Neuronal stem cell (in vitro differentiated cells): ENCODE results near the gene KIAA2012.

Experiments used
- DNase-seq: peaks from one replicate; pipeline ENCODE4 v3.0.0-alpha.2; 2013; ENCODE audit warnings: low spot score
- H2AFZ ChIP-seq: one replicate; pipeline ENCODE4 v1.6.1; 2013; ENCODE audit warnings: mild to moderate bottlenecking, low read length, inconsistent platforms
- H2AK5ac ChIP-seq: 2 replicates; pipeline ENCODE4 v1.6.1; 2013; ENCODE audit warnings: low read depth, mild to moderate bottlenecking, inconsistent platforms, low read length, moderate library complexity, mixed read lengths
- H2BK120ac ChIP-seq: 2 replicates; pipeline ENCODE4 v1.6.1; 2013; ENCODE audit warnings: low read depth, mild to moderate bottlenecking, inconsistent platforms, low read length, moderate library complexity, mixed read lengths
- H2BK12ac ChIP-seq: one replicate; pipeline ENCODE4 v1.6.1; 2013; ENCODE audit warnings: low read length, inconsistent platforms
- H2BK15ac ChIP-seq: 2 replicates; pipeline ENCODE4 v1.6.1; 2013; ENCODE audit warnings: mild to moderate bottlenecking, low read length, inconsistent platforms, mixed read lengths
- H2BK5ac ChIP-seq: one replicate; pipeline ENCODE4 v1.6.1; 2013; ENCODE audit warnings: inconsistent platforms, mild to moderate bottlenecking, low read length, moderate library complexity
- H3K14ac ChIP-seq: one replicate; pipeline ENCODE4 v1.6.1; 2013; ENCODE audit warnings: low read length, inconsistent platforms
- H3K18ac ChIP-seq: 2 replicates; pipeline ENCODE4 v1.6.1; 2013; ENCODE audit warnings: low read length, inconsistent platforms
- H3K23ac ChIP-seq: 2 replicates; pipeline ENCODE4 v1.6.1; 2013; ENCODE audit warnings: low read depth, mild to moderate bottlenecking, mixed read lengths, low read length, inconsistent platforms; ENCODE audit not compliant: poor library complexity
- H3K27ac ChIP-seq: replicated peaks from 3 replicates; pipeline ENCODE4 v1.5.1; 2013; ENCODE audit warnings: low read length, inconsistent platforms
- H3K27me3 ChIP-seq, 3 experiments: 2 replicates each; pipeline ENCODE4 v1.6.1; 2013; ENCODE audit warnings: low read length in 3 of 3, mild to moderate bottlenecking in 2 of 3, inconsistent platforms in 1 of 3, low read depth in 1 of 3, mixed read lengths in 1 of 3, moderate library complexity in 1 of 3; ENCODE audit not compliant: control insufficient read depth in 3 of 3, insufficient read depth in 3 of 3
- H3K36me3 ChIP-seq, 2 donors: replicated peaks in 1 of 2; 2 replicates each; pipeline ENCODE4 v1.6.1; 2013; ENCODE audit warnings: low read length in 2 of 2; ENCODE audit not compliant: control insufficient read depth in 2 of 2, insufficient read depth in 2 of 2
- H3K4ac ChIP-seq: 2 replicates; pipeline ENCODE4 v1.6.1; 2013; ENCODE audit warnings: inconsistent platforms, mild to moderate bottlenecking, low read length, moderate library complexity
- H3K4me1 ChIP-seq, 2 donors: 1 replicate in 1 of 2; 2 replicates in 1 of 2; pipeline ENCODE4 v1.6.1; 2013; ENCODE audit warnings: low read length in 2 of 2, low read depth in 1 of 2; ENCODE audit not compliant: control insufficient read depth in 2 of 2, insufficient read depth in 1 of 2
- H3K4me2 ChIP-seq: one replicate; pipeline ENCODE4 v1.6.1; 2013; ENCODE audit warnings: mild to moderate bottlenecking, low read length, inconsistent platforms; ENCODE audit not compliant: insufficient read depth, poor library complexity, severe bottlenecking
- H3K4me3 ChIP-seq, 2 donors: 2 replicates each; pipeline ENCODE4 v1.5.1; 2013; ENCODE audit warnings: low read length in 2 of 2, mild to moderate bottlenecking in 2 of 2, inconsistent platforms in 1 of 2, moderate library complexity in 1 of 2
- H3K79me1 ChIP-seq: one replicate; pipeline ENCODE4 v1.6.1; 2013; ENCODE audit warnings: low read depth, mild to moderate bottlenecking, inconsistent platforms, low read length, moderate library complexity
- H3K9ac ChIP-seq: one replicate; pipeline ENCODE4 v1.6.1; 2013; ENCODE audit warnings: mild to moderate bottlenecking, low read depth, low read length, inconsistent platforms; ENCODE audit not compliant: poor library complexity
- H3K9me3 ChIP-seq, 2 donors: replicated peaks in 1 of 2; 2 replicates each; pipeline versions ENCODE3 to v1.6.1; 2013; ENCODE audit warnings: low read length in 2 of 2, mild to moderate bottlenecking in 2 of 2, inconsistent platforms in 1 of 2, low read depth in 1 of 2, mixed read lengths in 1 of 2, moderate library complexity in 1 of 2; ENCODE audit not compliant: control insufficient read depth in 2 of 2, insufficient read depth in 1 of 2
- H4K8ac ChIP-seq: one replicate; pipeline ENCODE4 v1.6.1; 2013; ENCODE audit warnings: low read depth, mild to moderate bottlenecking, inconsistent platforms, low read length, moderate library complexity
- H4K91ac ChIP-seq: one replicate; pipeline ENCODE4 v1.6.1; 2013; ENCODE audit warnings: low read length, low read depth, mild to moderate bottlenecking, inconsistent platforms; ENCODE audit not compliant: poor library complexity
- WGBS, 2 donors: extraction: QIAGEN DNeasy Blood & Tissue Kit; methylation state at CpG; one replicate each; pipeline ENCODE4 v1.1.7; 2013; ENCODE audit warnings: missing lambda C conversion rate in 2 of 2, mixed read lengths in 1 of 2; ENCODE audit not compliant: insufficient read length in 2 of 2, insufficient replicate concordance in 1 of 2; ENCODE audit errors: extremely low coverage in 2 of 2; 5-methylcytosine and 5-hydroxymethylcytosine counted together

Gene KIAA2012

GRCh38 chr2:202109139-202109736 lies 36.2 kb downstream of the KIAA2012 start:
- DNase-seq: no peak
- Histone ChIP-seq H2BK120ac (no peak overlapping the region), H3K4me3 (no peak overlapping the region), H3K36me3 (no peaks in the 10 kb centered on the region), H2AK5ac (no peak overlapping the region), H2BK15ac (no peak overlapping the region), H3K79me1 (no peaks in the 10 kb centered on the region), H3K9me3 (no peaks in the 10 kb centered on the region), H3K23ac (no peak overlapping the region), H3K18ac (no peak overlapping the region), H2BK12ac (no peak overlapping the region), H3K14ac (no peak overlapping the region), H3K27ac (no peak overlapping the region), H3K4ac (no peak overlapping the region), H2AFZ (no peak overlapping the region), H3K4me2 (no peak overlapping the region), H4K91ac (no peak overlapping the region), H3K4me1 (peaks cover 0 to 9% of the 10 kb centered on the region in 2 donors), H4K8ac (no peak overlapping the region), H3K27me3 (no peaks in the 10 kb centered on the region), H3K9ac (no peak overlapping the region), H2BK5ac (no peak overlapping the region)
- WGBS, 2 donors: no CpG with 5 or more reads among the region's 6 CpGs

- DNase-seq: no peak
- no CpG with 5 or more reads among the region's 5 CpGs for WGBS, 2 donors
These were observed 36.7 kb downstream of the KIAA2012 start for GRCh38 chr2:202109737-202110184.

GRCh38 chr2:202110491-202110890 lies 37.4 kb downstream of the KIAA2012 start:
- H3K79me1 ChIP-seq: no peaks in the 10 kb centered on the region
- no peak overlapping the region for H3K9ac ChIP-seq
- H3K4me1 ChIP-seq: peaks cover 0 to 9% of the 10 kb centered on the region in 2 donors
- H3K14ac ChIP-seq: no peak overlapping the region
- H3K4me2 ChIP-seq: no peak overlapping the region
- no peak overlapping the region for H2AK5ac ChIP-seq
- no peak overlapping the region for H3K4me3 ChIP-seq
- peak overlapping the region; percentile 12 for H2AFZ ChIP-seq
- no peak for DNase-seq
- H3K27me3 ChIP-seq: no peaks in the 10 kb centered on the region
- no peak overlapping the region for H2BK15ac ChIP-seq
- WGBS, 2 donors: no CpG with 5 or more reads among the region's 1 CpG
- no peak overlapping the region for H2BK12ac ChIP-seq
- no peak overlapping the region for H2BK5ac ChIP-seq
- no peak overlapping the region for H4K8ac ChIP-seq
- H3K18ac ChIP-seq: no peak overlapping the region
- H3K9me3 ChIP-seq: no peaks in the 10 kb centered on the region
- no peak overlapping the region for H3K23ac ChIP-seq
- H4K91ac ChIP-seq: no peak overlapping the region
- H3K4ac ChIP-seq: no peak overlapping the region
- no peak overlapping the region for H3K27ac ChIP-seq
- no peaks in the 10 kb centered on the region for H3K36me3 ChIP-seq
- H2BK120ac ChIP-seq: no peak overlapping the region

More at GRCh38 chr2:202109737-202110184, 36.7 kb downstream of the KIAA2012 start:
- no peak overlapping the region for H3K4me3 ChIP-seq
- no peak overlapping the region for H3K23ac ChIP-seq
- no peak overlapping the region for H3K14ac ChIP-seq
- H3K36me3 ChIP-seq: no peaks in the 10 kb centered on the region
- H3K4me1 ChIP-seq: peaks cover 0 to 9% of the 10 kb centered on the region in 2 donors
- no peak overlapping the region for H3K4ac ChIP-seq
- no peak overlapping the region for H2BK120ac ChIP-seq
- H4K8ac ChIP-seq: no peak overlapping the region
- H3K18ac ChIP-seq: no peak overlapping the region
- H3K27me3 ChIP-seq: no peaks in the 10 kb centered on the region
- H2AFZ ChIP-seq: no peak overlapping the region
- H2BK15ac ChIP-seq: no peak overlapping the region
- H3K9ac ChIP-seq: no peak overlapping the region
- H2BK5ac ChIP-seq: no peak overlapping the region
- H2AK5ac ChIP-seq: no peak overlapping the region
- H3K79me1 ChIP-seq: no peaks in the 10 kb centered on the region
- H3K27ac ChIP-seq: no peak overlapping the region
- no peaks in the 10 kb centered on the region for H3K9me3 ChIP-seq
- H4K91ac ChIP-seq: no peak overlapping the region
- no peak overlapping the region for H2BK12ac ChIP-seq
- no peak overlapping the region for H3K4me2 ChIP-seq

- H4K8ac ChIP-seq: no peak overlapping the region
- H2BK15ac ChIP-seq: no peak overlapping the region
- H3K9ac ChIP-seq: no peak overlapping the region
- no peak overlapping the region for H2BK12ac ChIP-seq
- H3K4ac ChIP-seq: no peak overlapping the region
- H3K23ac ChIP-seq: no peak overlapping the region
- H3K4me3 ChIP-seq: no peak overlapping the region
- no peak overlapping the region for H4K91ac ChIP-seq
- H3K18ac ChIP-seq: no peak overlapping the region
- H3K14ac ChIP-seq: no peak overlapping the region
- H3K9me3 ChIP-seq: no peaks in the 10 kb centered on the region
- WGBS, 2 donors: no CpG with 5 or more reads among the region's 7 CpGs
- H2AK5ac ChIP-seq: no peak overlapping the region
- no peaks in the 10 kb centered on the region for H3K36me3 ChIP-seq
- H2BK120ac ChIP-seq: no peak overlapping the region
- no peaks in the 10 kb centered on the region for H3K27me3 ChIP-seq
- H3K27ac ChIP-seq: no peak overlapping the region
- H2BK5ac ChIP-seq: no peak overlapping the region
- no peak for DNase-seq
- no peak overlapping the region for H2AFZ ChIP-seq
- H3K4me2 ChIP-seq: no peak overlapping the region
- H3K4me1 ChIP-seq: peaks cover 0 to 9% of the 10 kb centered on the region in 2 donors
- no peaks in the 10 kb centered on the region for H3K79me1 ChIP-seq
These were observed 39.0 kb downstream of the KIAA2012 start for GRCh38 chr2:202112041-202112440.
